Stimulated activated CD4-positive, alpha-beta T cell treated with anti-CD3 and anti-CD28 coated beads, Interleukin-4, amount 100 ng/mL, for 48 hours (primary cell): ENCODE data around the gene MRPS22.
"Not testable (repeated sequence)": the region's sequence is repeated elsewhere in the genome, so short reads cannot be mapped to it uniquely, and the experiment has no call there.

Experiments
- DNase-seq, 2 donors: peaks; one replicate each; pipeline ENCODE4 v3.0.0-alpha.2; 2020; ENCODE audit warnings: low read depth in 2 of 2

The MRPS22 gene

DNA sequence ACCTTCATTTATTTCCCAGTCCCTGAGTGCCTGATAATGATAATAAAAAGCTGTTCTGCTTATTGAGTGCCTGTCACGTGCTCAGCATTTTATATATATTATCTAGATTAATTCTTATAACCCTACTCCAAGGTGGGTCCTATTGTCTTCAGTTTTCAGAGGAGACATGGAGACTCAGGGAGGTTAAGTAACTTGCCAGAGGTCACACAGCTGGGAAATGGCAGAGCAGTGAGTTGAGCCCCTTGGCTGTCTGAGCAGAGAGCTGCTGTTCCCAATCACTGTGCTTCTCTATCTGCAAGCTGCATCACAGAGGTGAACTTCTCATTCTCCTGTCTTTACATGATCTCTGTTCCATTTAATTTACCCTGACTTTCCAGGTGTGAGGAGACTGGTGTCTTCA is 32.3 kb upstream of the MRPS22 start:
- no peak for DNase-seq

GRCh38 chr3:139312416-139312815 is 31.4 kb upstream of the MRPS22 start:
- no peak for DNase-seq

- no peak for DNase-seq
These were observed 30.9 kb upstream of the MRPS22 start for GRCh38 chr3:139312959-139313358.

- DNase-seq = no peak
These were observed 29.9 kb upstream of the MRPS22 start for GRCh38 chr3:139313921-139314320.

DNA sequence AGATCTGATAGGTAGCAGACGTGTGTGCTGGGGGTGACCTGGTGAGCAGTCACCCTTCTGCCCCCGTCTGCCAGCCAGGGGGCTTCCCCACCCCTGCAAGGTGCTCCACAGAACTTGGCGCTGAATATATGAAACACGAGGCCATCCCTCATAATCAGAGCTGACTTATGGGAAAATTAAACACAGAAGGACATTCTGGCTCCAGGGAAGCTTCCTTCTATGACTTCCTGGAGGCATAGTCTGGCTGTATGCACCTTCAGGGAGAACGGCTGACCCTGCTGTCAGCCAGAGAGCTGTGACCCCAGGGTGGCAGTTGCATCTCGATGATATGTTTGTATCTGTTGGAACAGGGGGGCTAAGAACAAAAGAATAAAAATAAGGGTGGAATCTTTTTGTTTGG is 26.6 kb upstream of the MRPS22 start:
- no peak for DNase-seq

GRCh38 chr3:139317660-139318430 is 26.0 kb upstream of the MRPS22 start:
- no peak for DNase-seq

DNA sequence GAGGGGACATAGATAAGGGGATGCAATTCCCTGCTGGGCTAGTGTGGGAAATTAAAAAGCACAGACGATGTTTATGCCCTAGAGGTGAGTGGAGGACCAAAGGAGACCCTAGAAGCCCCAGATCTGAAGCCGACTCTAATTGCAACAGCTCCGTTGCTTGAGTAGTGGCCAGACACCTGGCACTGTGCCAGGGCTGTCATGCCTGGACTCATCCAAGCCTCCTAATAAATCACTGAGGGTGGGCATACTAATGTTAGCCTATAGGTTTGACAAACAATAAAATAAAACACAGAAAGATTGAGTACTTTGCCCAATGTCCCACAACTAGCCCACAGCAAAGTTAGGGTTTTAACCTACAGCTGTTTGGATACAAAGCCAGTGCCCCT is 25.4 kb upstream of the MRPS22 start:
- no peak for DNase-seq

- no peak for DNase-seq
These were observed 25.0 kb upstream of the MRPS22 start for GRCh38 chr3:139318826-139319225.

DNA sequence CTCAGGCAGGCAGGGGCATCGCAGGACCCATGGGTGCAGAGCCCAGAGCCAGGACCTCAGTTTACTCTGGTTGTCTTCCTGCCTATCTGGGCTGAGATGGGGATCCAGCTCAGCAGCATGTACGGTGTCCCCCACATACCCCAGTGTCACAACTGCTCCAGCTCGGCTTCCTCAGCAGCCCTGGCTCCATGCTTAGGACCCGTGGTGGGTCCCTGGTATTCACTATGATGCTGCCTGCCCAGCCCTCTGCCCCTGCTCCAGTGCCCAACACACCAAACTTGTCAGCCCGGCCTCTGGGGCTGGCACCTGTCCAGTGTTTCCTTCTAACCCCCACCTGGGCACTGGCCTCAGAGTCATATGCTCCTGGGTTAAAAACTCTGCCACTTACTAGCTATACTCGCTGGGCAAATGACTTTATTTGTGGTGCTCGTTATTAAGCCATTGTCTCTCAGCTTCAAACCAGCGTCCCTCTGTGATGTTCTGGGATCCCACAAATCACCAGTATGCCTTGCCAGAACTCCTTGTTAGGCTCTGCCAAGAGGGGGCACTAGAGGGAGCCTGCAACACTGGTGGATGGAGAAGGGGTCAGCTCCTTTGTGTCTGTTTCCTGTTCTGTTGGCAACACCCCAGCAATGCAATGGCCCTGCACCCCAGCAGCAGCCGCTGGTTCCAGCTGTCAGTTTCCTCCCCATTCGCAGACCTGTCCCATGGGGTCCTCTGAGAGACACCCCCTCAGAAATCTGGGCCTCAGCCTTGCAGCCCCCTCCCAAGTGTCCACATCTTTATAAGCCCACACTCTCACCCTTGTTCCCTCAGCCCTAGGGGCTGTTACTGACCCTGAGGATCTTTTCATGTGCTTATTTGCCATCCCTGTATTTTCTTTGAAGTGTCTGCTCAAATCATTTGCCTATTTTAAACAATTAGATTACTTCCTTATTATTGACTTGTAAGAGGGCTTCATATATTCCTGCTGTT is 24.1 kb upstream of the MRPS22 start:
- DNase-seq = no peak

GRCh38 chr3:139320551-139321309 is 23.1 kb upstream of the MRPS22 start:
- no peak for DNase-seq

GRCh38 chr3:139322346-139322745 is 21.5 kb upstream of the MRPS22 start:
- DNase-seq = no peak

DNA sequence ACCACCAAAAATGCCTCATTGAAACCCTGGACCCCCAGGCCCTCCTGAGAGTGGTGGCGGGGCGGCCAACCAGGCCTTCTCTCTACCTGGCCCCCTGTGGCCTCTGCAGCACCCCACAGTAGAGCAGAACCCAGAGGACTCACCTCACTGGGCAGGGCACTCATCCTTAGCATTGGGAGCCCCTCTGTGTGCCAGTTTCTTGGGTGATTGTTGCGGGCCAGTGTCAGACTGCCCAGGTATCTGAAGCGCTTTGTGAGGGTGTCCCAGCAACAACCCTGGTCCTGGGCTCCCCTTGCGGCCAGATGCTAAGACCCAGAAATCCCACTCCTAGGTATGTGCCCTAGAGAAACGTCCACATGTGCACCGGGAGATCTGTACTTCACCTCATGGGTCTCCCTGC is 20.7 kb upstream of the MRPS22 start:
- no peak for DNase-seq

GRCh38 chr3:139324456-139324855 is 19.4 kb upstream of the MRPS22 start:
- DNase-seq = no peak

DNA sequence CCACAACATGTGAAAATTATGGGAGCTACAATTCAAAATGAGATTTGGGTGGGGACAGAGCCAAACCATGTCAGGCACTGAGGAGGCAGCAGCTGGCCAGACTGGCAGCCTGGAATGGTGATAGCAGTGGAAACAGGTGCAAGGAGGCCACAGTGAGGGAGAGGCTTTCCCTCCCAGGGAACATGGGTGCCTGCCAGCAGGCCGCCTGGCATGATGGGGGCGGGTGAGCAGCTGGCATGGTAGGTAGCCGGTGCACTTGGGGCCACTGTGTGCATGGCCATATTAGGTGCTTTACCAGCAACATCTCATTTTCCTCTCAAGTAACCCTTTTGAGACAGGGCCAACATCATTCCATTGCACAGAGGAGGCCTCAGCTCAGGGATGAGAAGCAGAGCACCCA is 18.3 kb upstream of the MRPS22 start:
- DNase-seq = no peak

- no peak for DNase-seq
These were observed 17.7 kb upstream of the MRPS22 start for GRCh38 chr3:139326131-139326530.

GRCh38 chr3:139326707-139327106 is 17.1 kb upstream of the MRPS22 start:
- no peak for DNase-seq

GRCh38 chr3:139327231-139327630 is 16.6 kb upstream of the MRPS22 start:
- DNase-seq = no peak

- DNase-seq = no peak
These were observed 16.0 kb upstream of the MRPS22 start for GRCh38 chr3:139327861-139328260.

DNA sequence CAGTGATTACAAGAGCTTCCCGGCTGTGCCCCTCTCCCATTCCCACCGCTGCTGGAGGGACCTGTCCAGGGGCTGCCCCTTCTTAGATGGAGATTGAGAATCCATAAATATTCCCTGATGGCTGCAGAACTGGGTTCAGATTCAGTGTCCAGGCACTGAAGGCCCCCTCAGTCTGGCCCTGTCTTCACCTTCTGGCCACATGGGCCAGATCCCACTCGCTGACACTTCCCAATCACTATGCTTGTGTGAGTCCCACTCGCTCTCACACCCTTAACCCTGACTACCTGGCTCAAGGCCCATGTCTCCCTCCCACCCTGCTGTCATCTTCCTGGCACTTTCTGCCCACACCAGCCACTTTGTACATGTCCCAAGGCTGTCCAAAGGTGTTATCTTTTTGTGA is 15.5 kb upstream of the MRPS22 start:
- DNase-seq = no peak

- peak; percentile 87 to 96 for DNase-seq
These were observed 14.4 kb upstream of the MRPS22 start for GRCh38 chr3:139329364-139329850.

DNA sequence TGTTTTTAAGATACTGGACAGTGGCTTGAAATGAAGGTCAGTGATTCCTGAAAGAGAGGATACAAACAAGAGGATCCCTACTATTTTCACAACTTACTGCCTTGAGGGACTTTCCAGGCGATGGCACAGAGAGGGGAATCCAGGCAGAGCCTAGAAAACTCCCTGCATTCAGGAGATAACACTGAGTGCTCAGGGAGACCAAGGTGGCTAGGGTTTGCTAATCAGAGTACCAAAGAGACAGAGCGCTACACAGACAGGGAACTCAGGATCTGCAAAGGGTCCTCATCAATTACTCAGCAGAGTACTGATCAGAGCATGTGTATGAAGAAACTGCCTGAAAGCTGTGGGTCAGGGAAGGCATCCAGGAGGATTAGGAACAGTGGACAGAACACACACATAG is 11.7 kb upstream of the MRPS22 start:
- no peak for DNase-seq

DNA sequence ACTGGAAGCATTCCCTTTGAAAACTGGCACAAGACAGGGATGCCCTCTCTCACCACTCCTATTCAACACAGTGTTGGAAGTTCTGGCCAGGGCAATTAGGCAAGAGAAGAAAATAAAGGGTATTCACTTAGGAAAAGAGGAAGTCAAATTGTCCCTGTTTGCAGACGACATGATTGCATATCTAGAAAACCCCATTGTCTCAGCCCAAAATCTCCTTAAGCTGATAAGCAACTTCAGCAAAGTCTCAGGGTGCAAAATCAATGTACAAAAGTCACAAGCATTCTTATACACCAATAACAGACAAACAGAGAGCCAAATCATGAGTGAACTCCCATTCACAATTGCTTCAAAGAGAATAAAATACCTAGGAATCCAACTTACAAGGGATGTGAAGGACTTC is 9.1 kb upstream of the MRPS22 start:
- DNase-seq = not testable (repeated sequence)
